ENCODE data around the gene PLIN4.

PLIN4 gene

GRCh38 chr19:4498694-4499093 lies 19.6 kb downstream of the PLIN4 start:
- no peak for ATAC-seq
- TF ChIP-seq ZNF565 (CRISPR knock-in tag; conservative IDR thresholded peaks at IDR 0.05; ENCODE audit: low read depth) (no peak), ZNF70 (CRISPR knock-in tag; IDR thresholded peaks at IDR 0.05) (no peak), ZNF8 (CRISPR knock-in tag; IDR thresholded peaks at IDR 0.05) (no peak), PPARA (CRISPR knock-in tag; IDR thresholded peaks at IDR 0.05; ENCODE audit: borderline replicate concordance) (no peak), OSR1 (CRISPR knock-in tag; IDR thresholded peaks at IDR 0.05) (no peak), CREB5 (CRISPR knock-in tag; IDR thresholded peaks at IDR 0.05; ENCODE audit: low read depth) (no peak), CSDC2 (CRISPR knock-in tag; IDR thresholded peaks at IDR 0.05) (no peak), POU6F1 (CRISPR knock-in tag; IDR thresholded peaks at IDR 0.05; ENCODE audit: borderline replicate concordance, low read depth) (no peak), ESRRG (CRISPR knock-in tag; IDR thresholded peaks at IDR 0.05) (no peak)

GRCh38 chr19:4497770-4498389 lies 20.4 kb downstream of the PLIN4 start:
- TF ChIP-seq ZNF70 (CRISPR knock-in tag; IDR thresholded peaks at IDR 0.05): no peak
- TF ChIP-seq POU6F1 (CRISPR knock-in tag; IDR thresholded peaks at IDR 0.05; ENCODE audit: borderline replicate concordance, low read depth): no peak
- no peak for TF ChIP-seq OSR1 (CRISPR knock-in tag; IDR thresholded peaks at IDR 0.05)
- no peak for TF ChIP-seq CSRNP3 (CRISPR knock-in tag; IDR thresholded peaks at IDR 0.05)
- TF ChIP-seq ISL1 (CRISPR knock-in tag; IDR thresholded peaks at IDR 0.05): no peak
- no peak for TF ChIP-seq CREB5 (CRISPR knock-in tag; IDR thresholded peaks at IDR 0.05; ENCODE audit: low read depth)

GRCh38 chr19:4496304-4496703 lies 22.0 kb downstream of the PLIN4 start:
- ATAC-seq: no peak
- TF ChIP-seq ZC3H10 (CRISPR knock-in tag; IDR thresholded peaks at IDR 0.05): no peak
- no peak for TF ChIP-seq ZNF565 (CRISPR knock-in tag; conservative IDR thresholded peaks at IDR 0.05; ENCODE audit: low read depth)
- no peak for TF ChIP-seq RARB (CRISPR knock-in tag; IDR thresholded peaks at IDR 0.05)
- no peak for TF ChIP-seq BACH2 (CRISPR knock-in tag; IDR thresholded peaks at IDR 0.05; ENCODE audit: borderline replicate concordance)
- TF ChIP-seq ZNF8 (CRISPR knock-in tag; IDR thresholded peaks at IDR 0.05): no peak

More at GRCh38 chr19:4497770-4498389, 20.4 kb downstream of the PLIN4 start:
- ATAC-seq: no peak

GRCh38 chr19:4495471-4495870 lies 22.8 kb downstream of the PLIN4 start:
- TF ChIP-seq TSHZ2 (CRISPR knock-in tag; IDR thresholded peaks at IDR 0.05) (no peak), RARB (CRISPR knock-in tag; IDR thresholded peaks at IDR 0.05) (no peak), OSR1 (CRISPR knock-in tag; IDR thresholded peaks at IDR 0.05) (no peak)
- ATAC-seq: no peak
